ENCODE data around the gene AMDHD1. TPM values are rescaled to one million over a fixed set of nuclear protein-coding genes. Genes with fewer than 3 reads are reported as not detected.

Gene AMDHD1
- total RNA-seq, 1 donor from 2014 or later: not detected

GRCh38 chr12:95982602-95983001, 39.5 kb downstream of the AMDHD1 start:
- H3K36me3 ChIP-seq (ENCODE audit: control insufficient read depth, insufficient read depth, low read length): no peaks in the 10 kb centered on the region
- H3K4me3 ChIP-seq (ENCODE audit: low read depth, low read length): no peak overlapping the region
- no peak for TF ChIP-seq CTCF (IDR thresholded peaks at IDR 0.05; ENCODE audit: insufficient read depth, low read length, severe bottlenecking)
- FAIRE-seq (no peak), DNase-seq (ENCODE audit: low read depth) (no peak)
- H3K27me3 ChIP-seq (ENCODE audit: control insufficient read depth, insufficient read depth, low read length): no peaks in the 10 kb centered on the region

- DNase-seq (ENCODE audit: low read depth): no peak
- Histone ChIP-seq H3K4me3 (ENCODE audit: low read depth, low read length) (no peak overlapping the region), H3K27me3 (ENCODE audit: control insufficient read depth, insufficient read depth, low read length) (no peaks in the 10 kb centered on the region), H3K36me3 (ENCODE audit: control insufficient read depth, insufficient read depth, low read length) (no peaks in the 10 kb centered on the region)
- no peak for FAIRE-seq
- TF ChIP-seq CTCF (IDR thresholded peaks at IDR 0.05; ENCODE audit: insufficient read depth, low read length, severe bottlenecking): no peak
Measured at GRCh38 chr12:95984682-95985081, 41.6 kb downstream of the AMDHD1 start.

- H3K27me3 ChIP-seq (ENCODE audit: control insufficient read depth, insufficient read depth, low read length): no peaks in the 10 kb centered on the region
- H3K4me3 ChIP-seq (ENCODE audit: low read depth, low read length): no peak overlapping the region
- H3K36me3 ChIP-seq (ENCODE audit: control insufficient read depth, insufficient read depth, low read length): no peaks in the 10 kb centered on the region
- TF ChIP-seq CTCF (IDR thresholded peaks at IDR 0.05; ENCODE audit: insufficient read depth, low read length, severe bottlenecking): no peak
- DNase-seq (ENCODE audit: low read depth) (no peak), FAIRE-seq (no peak)
Measured at GRCh38 chr12:95986635-95987570, 43.8 kb downstream of the AMDHD1 start.

GRCh38 chr12:95988506-95989275, 45.6 kb downstream of the AMDHD1 start:
- TF ChIP-seq CTCF (IDR thresholded peaks at IDR 0.05; ENCODE audit: insufficient read depth, low read length, severe bottlenecking): no peak
- no peak for DNase-seq (ENCODE audit: low read depth)
- H3K27me3 ChIP-seq (ENCODE audit: control insufficient read depth, insufficient read depth, low read length): no peaks in the 10 kb centered on the region
- no peaks in the 10 kb centered on the region for H3K36me3 ChIP-seq (ENCODE audit: control insufficient read depth, insufficient read depth, low read length)
- no peak for FAIRE-seq
- no peak overlapping the region for H3K4me3 ChIP-seq (ENCODE audit: low read depth, low read length)

- Histone ChIP-seq H3K36me3 (ENCODE audit: control insufficient read depth, insufficient read depth, low read length) (no peaks in the 10 kb centered on the region), H3K27me3 (ENCODE audit: control insufficient read depth, insufficient read depth, low read length) (no peaks in the 10 kb centered on the region), H3K4me3 (ENCODE audit: low read depth, low read length) (no peak overlapping the region)
- no peak for TF ChIP-seq CTCF (IDR thresholded peaks at IDR 0.05; ENCODE audit: insufficient read depth, low read length, severe bottlenecking)
- DNase-seq (ENCODE audit: low read depth) (no peak), FAIRE-seq (no peak)
Measured at GRCh38 chr12:95989504-95990123, 46.5 kb downstream of the AMDHD1 start.

Data from bronchial epithelial cell (primary cell).